Measurements from ENCODE around the gene SH3BP5.

DNA sequence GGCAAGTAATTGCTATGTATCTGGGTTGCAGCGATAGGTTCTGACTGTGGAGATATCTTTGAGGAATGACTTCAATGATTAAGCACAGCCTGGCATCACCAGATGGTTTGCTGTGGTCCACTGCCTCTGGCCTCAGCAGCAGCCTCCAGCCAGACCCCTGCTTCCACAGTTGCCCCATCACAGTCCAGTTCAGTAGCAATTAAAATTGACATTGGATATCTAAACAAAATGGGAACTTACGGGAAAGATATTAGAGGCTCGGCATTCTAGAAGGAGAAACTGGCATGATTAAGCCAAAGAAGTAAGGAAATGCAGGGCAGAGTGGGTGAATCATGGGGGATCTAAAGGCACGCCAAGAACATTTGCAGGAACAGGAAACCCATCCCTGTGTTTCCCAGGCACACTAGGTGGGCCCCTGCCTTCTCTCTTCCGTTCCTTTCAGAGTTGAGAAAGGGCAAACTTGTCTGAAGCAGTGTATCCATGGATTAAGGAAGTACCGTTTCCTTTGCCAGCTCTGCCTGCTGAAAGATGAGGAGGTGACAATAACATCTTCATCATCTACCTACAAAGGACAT, 36.3 kb upstream of the SH3BP5 start:
- TF ChIP-seq, protein P1, sequence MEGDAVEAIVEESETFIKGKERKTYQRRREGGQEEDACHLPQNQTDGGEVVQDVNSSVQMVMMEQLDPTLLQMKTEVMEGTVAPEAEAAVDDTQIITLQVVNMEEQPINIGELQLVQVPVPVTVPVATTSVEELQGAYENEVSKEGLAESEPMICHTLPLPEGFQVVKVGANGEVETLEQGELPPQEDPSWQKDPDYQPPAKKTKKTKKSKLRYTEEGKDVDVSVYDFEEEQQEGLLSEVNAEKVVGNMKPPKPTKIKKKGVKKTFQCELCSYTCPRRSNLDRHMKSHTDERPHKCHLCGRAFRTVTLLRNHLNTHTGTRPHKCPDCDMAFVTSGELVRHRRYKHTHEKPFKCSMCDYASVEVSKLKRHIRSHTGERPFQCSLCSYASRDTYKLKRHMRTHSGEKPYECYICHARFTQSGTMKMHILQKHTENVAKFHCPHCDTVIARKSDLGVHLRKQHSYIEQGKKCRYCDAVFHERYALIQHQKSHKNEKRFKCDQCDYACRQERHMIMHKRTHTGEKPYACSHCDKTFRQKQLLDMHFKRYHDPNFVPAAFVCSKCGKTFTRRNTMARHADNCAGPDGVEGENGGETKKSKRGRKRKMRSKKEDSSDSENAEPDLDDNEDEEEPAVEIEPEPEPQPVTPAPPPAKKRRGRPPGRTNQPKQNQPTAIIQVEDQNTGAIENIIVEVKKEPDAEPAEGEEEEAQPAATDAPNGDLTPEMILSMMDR (conservative IDR thresholded peaks at IDR 0.05): no peak
- no peak for TF ChIP-seq EZH2 (IDR thresholded peaks at IDR 0.05; ENCODE audit: low read depth)
